DOHH2 (cell line): ENCODE data around the gene NTPCR.

Experiments used
- H3F3A ChIP-seq: fragments of 200-600 bp; sonication (generic), shearing (Covaris generic); 2 replicates; pipeline ENCODE4 v1.6.0; 2016; ENCODE audit warnings: antibody characterized with exemption, mild to moderate bottlenecking; ENCODE audit not compliant: control insufficient read depth, insufficient read depth
- H3K27ac ChIP-seq: fragments of 200-600 bp; sonication (generic); 2 replicates; pipeline ENCODE4 v1.5.1; 2014; ENCODE audit warnings: low read depth, mild to moderate bottlenecking, low read length, moderate library complexity
- H3K27me3 ChIP-seq: fragments of 200-600 bp; sonication (generic); 2 replicates; pipeline ENCODE4 v1.6.1; 2014; ENCODE audit warnings: mild to moderate bottlenecking, low read length, mixed read lengths; ENCODE audit not compliant: control insufficient read depth
- H3K36me3 ChIP-seq: fragments of 200-600 bp; sonication (generic); 2 replicates; pipeline ENCODE4 v1.6.1; 2014; ENCODE audit warnings: mild to moderate bottlenecking, low read length, moderate library complexity, mixed read lengths; ENCODE audit not compliant: control insufficient read depth
- H3K4me1 ChIP-seq: fragments of 200-600 bp; sonication (generic); 2 replicates; pipeline ENCODE4 v1.6.1; 2014; ENCODE audit warnings: mild to moderate bottlenecking, low read length, mixed read lengths; ENCODE audit not compliant: control insufficient read depth
- H3K4me2 ChIP-seq: fragments of 200-600 bp; sonication (generic); 2 replicates; pipeline ENCODE4 v1.6.0; 2014; ENCODE audit warnings: mild to moderate bottlenecking, low read length, moderate library complexity
- H3K4me3 ChIP-seq: fragments of 200-600 bp; sonication (generic); 2 replicates; pipeline ENCODE4 v1.5.1; 2014; ENCODE audit warnings: mild to moderate bottlenecking, low read length, mixed read lengths
- H3K79me2 ChIP-seq: fragments of 200-600 bp; sonication (generic); 2 replicates; pipeline ENCODE4 v1.6.1; 2014; ENCODE audit warnings: mild to moderate bottlenecking, low read length, mixed read lengths; ENCODE audit not compliant: control insufficient read depth
- H3K9me2 ChIP-seq: fragments of 200-600 bp; sonication (generic); replicated peaks from 2 replicates; pipeline ENCODE4 v1.6.1; 2014; ENCODE audit warnings: mild to moderate bottlenecking, low read length, mixed read lengths; ENCODE audit not compliant: control insufficient read depth
- H3K9me3 ChIP-seq: fragments of 200-600 bp; sonication (generic); 2 replicates; pipeline ENCODE4 v1.6.1; 2014; ENCODE audit warnings: antibody characterized with exemption, low read length, mixed read lengths; ENCODE audit not compliant: control insufficient read depth, insufficient read depth
- H4K20me1 ChIP-seq: fragments of 200-600 bp; sonication (generic); 2 replicates; pipeline ENCODE4 v1.6.0; 2014; ENCODE audit warnings: low read depth, mild to moderate bottlenecking, antibody characterized with exemption, low read length, moderate library complexity; ENCODE audit not compliant: control insufficient read depth, insufficient read depth
- CTCF ChIP-seq: fragments of 200-600 bp; sonication (generic); IDR thresholded peaks from one replicate; pipeline ENCODE4 v1.5.1; 2014; ENCODE audit warnings: antibody characterized with exemption, mild to moderate bottlenecking, low read depth, low read length; ENCODE audit not compliant: poor library complexity, severe bottlenecking
- EZH2phosphoT487 ChIP-seq: fragments of 200-600 bp; sonication (generic); IDR thresholded peaks from 2 replicates; pipeline ENCODE4 v1.6.1; 2017; ENCODE audit warnings: borderline replicate concordance, mild to moderate bottlenecking, antibody characterized with exemption, low read length, moderate library complexity, mixed read lengths

The NTPCR gene

GRCh38 chr1:232949636-232950196 is 695 bp upstream of the NTPCR start:
- Histone ChIP-seq H3F3A (no peaks in the 10 kb centered on the region), H3K4me3 (peak overlapping the region; percentile 84), H3K27me3 (no peaks in the 10 kb centered on the region), H3K4me2 (peak overlapping the region; percentile 90), H3K36me3 (no peaks in the 10 kb centered on the region; the same call in 1 of the 2 replicates), H3K4me1 (peaks cover 36% of the 10 kb centered on the region), H3K9me3 (peaks cover 2% of the 10 kb centered on the region; the same call in 1 of the 2 replicates), H3K9me2 (no peaks in the 10 kb centered on the region; the same call in 1 of the 2 replicates), H3K79me2 (peaks cover 47% of the 10 kb centered on the region), H4K20me1 (no peaks in the 10 kb centered on the region; the same call in 1 of the 2 replicates), H3K27ac (peak overlapping the region; percentile 29; the same call in 1 of the 2 replicates)
- TF ChIP-seq CTCF: no peak
- no peak for TF ChIP-seq EZH2phosphoT487

GRCh38 chr1:232951180-232951579 is 769 bp downstream of the NTPCR start:
- H3F3A ChIP-seq: no peaks in the 10 kb centered on the region
- no peaks in the 10 kb centered on the region; the same call in 1 of the 2 replicates for H3K9me2 ChIP-seq
- H3K27me3 ChIP-seq: no peaks in the 10 kb centered on the region
- peaks cover 35% of the 10 kb centered on the region for H3K4me1 ChIP-seq
- no peaks in the 10 kb centered on the region; the same call in 1 of the 2 replicates for H4K20me1 ChIP-seq
- no peaks in the 10 kb centered on the region for H3K9me3 ChIP-seq
- peaks cover 6% of the 10 kb centered on the region for H3K36me3 ChIP-seq
- peak overlapping the region; percentile 84 for H3K4me3 ChIP-seq
- TF ChIP-seq CTCF (no peak), EZH2phosphoT487 (no peak)
- H3K4me2 ChIP-seq: peak overlapping the region; percentile 90
- peak overlapping the region; percentile 24 for H3K27ac ChIP-seq
- peaks cover 51% of the 10 kb centered on the region for H3K79me2 ChIP-seq

GRCh38 chr1:232951605-232952004 is 1.2 kb downstream of the NTPCR start:
- no peak for TF ChIP-seq CTCF
- TF ChIP-seq EZH2phosphoT487: no peak
- Histone ChIP-seq H3K36me3 (peaks cover 8% of the 10 kb centered on the region), H3K9me3 (no peaks in the 10 kb centered on the region), H3K27me3 (no peaks in the 10 kb centered on the region), H3K9me2 (no peaks in the 10 kb centered on the region; the same call in 1 of the 2 replicates), H3K27ac (peak overlapping the region; percentile 24; the same call in 1 of the 2 replicates), H3K4me1 (peaks cover 35% of the 10 kb centered on the region), H3K79me2 (peaks cover 51% of the 10 kb centered on the region), H3K4me3 (peak overlapping the region; percentile 84), H3F3A (no peaks in the 10 kb centered on the region), H4K20me1 (no peaks in the 10 kb centered on the region; the same call in 1 of the 2 replicates), H3K4me2 (peak overlapping the region; percentile 90)
